Measurements from ENCODE around the gene IFNL4. TPM values are rescaled to one million over a fixed set of nuclear protein-coding genes. Genes with fewer than 3 reads are reported as not detected.

The IFNL4 gene
- total and polyA plus RNA-seq, 10 of the 15 experiments (the other 5 are each of a cell fraction or from before 2014, with no cell fraction given), result not detected

DNA sequence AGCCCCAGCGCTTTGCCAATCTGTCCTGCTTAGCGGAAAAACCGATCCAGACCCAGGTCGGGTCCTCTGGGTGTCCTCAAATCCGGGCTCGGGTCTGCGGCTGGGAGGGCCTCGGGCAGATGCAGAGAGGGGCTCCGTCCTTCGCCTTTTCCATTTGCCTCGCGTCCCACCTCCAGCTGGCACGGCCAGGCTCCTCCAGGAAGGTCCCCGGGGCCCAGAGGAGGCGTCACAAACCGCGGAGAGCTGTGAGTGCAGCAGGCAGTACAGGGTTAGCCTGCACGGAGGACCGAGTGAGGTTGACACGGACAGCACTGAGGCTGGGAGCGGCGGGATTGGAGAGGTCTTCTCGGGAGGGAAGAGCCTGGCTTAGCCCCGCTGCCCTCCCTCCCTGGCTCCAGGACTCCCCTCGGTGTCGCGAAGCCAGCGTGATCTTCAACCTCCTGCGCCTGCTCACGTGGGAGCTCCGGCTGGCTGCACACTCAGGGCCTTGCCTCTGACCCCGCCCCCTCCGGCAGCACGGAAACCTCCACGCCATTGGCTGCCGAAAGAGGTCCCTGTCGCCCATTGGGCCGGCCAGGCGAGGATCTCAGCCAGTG, 16.8 kb upstream of the IFNL4 start:
- POLR2A ChIA-PET, result no interaction called here
- FAIRE-seq (no peak), ATAC-seq (no peak), DNase-seq (ENCODE audit: low read depth, low spot score) (no peak)
- intact Hi-C loops (cut with micrococcal nuclease; ENCODE audit: unreplicated experiment), result no loop called here
- H3K36me3 ChIP-seq (ENCODE audit: control insufficient read depth in 2 of 2, insufficient read depth in 2 of 2, low read length in 1 of 2), result no peaks in the 10 kb centered on the region
- no TSS peak for BruUV-seq (replicated peaks)
- H3K9me3 ChIP-seq (replicated peaks; ENCODE audit: control insufficient read depth, insufficient read depth, low read length), result no peaks in the 10 kb centered on the region
- in situ Hi-C loops (cut with MboI), result no loop called here
- H3K4me1 ChIP-seq (ENCODE audit: control insufficient read depth, insufficient read depth, low read length), result no peaks in the 10 kb centered on the region
- no peak overlapping the region for H3K9ac ChIP-seq (ENCODE audit: control insufficient read depth, insufficient read depth, low read length)
- CTCF ChIA-PET, result no interaction called here
- no peaks in the 10 kb centered on the region for H3K79me2 ChIP-seq (ENCODE audit: control insufficient read depth, insufficient read depth, low read length)
- TF ChIP-seq TARDBP (IDR thresholded peaks at IDR 0.05; ENCODE audit: borderline replicate concordance), result no peak
- no peak for TF ChIP-seq NR2C1 (IDR thresholded peaks at IDR 0.05)
- TF ChIP-seq MTA3 (IDR thresholded peaks at IDR 0.05; ENCODE audit: borderline replicate concordance, low read length), result no peak
- TF ChIP-seq, protein P1, sequence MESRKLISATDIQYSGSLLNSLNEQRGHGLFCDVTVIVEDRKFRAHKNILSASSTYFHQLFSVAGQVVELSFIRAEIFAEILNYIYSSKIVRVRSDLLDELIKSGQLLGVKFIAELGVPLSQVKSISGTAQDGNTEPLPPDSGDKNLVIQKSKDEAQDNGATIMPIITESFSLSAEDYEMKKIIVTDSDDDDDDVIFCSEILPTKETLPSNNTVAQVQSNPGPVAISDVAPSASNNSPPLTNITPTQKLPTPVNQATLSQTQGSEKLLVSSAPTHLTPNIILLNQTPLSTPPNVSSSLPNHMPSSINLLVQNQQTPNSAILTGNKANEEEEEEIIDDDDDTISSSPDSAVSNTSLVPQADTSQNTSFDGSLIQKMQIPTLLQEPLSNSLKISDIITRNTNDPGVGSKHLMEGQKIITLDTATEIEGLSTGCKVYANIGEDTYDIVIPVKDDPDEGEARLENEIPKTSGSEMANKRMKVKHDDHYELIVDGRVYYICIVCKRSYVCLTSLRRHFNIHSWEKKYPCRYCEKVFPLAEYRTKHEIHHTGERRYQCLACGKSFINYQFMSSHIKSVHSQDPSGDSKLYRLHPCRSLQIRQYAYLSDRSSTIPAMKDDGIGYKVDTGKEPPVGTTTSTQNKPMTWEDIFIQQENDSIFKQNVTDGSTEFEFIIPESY (IDR thresholded peaks at IDR 0.05), result no peak
- no peak for TF ChIP-seq POU2F2 (IDR thresholded peaks at IDR 0.05; ENCODE audit: borderline replicate concordance, low read depth, low read length)
- TF ChIP-seq RELA (IDR thresholded peaks at IDR 0.05; ENCODE audit: borderline replicate concordance, partially characterized antibody), result no peak
- no peak for TF ChIP-seq ZSCAN29 (IDR thresholded peaks at IDR 0.05)
- TF ChIP-seq EP300 (IDR thresholded peaks at IDR 0.05; ENCODE audit: borderline replicate concordance in 1 of 2, control insufficient read depth in 1 of 2, low read depth in 2 of 2, low read length in 2 of 2), result no peak
- TF ChIP-seq, protein P2, sequence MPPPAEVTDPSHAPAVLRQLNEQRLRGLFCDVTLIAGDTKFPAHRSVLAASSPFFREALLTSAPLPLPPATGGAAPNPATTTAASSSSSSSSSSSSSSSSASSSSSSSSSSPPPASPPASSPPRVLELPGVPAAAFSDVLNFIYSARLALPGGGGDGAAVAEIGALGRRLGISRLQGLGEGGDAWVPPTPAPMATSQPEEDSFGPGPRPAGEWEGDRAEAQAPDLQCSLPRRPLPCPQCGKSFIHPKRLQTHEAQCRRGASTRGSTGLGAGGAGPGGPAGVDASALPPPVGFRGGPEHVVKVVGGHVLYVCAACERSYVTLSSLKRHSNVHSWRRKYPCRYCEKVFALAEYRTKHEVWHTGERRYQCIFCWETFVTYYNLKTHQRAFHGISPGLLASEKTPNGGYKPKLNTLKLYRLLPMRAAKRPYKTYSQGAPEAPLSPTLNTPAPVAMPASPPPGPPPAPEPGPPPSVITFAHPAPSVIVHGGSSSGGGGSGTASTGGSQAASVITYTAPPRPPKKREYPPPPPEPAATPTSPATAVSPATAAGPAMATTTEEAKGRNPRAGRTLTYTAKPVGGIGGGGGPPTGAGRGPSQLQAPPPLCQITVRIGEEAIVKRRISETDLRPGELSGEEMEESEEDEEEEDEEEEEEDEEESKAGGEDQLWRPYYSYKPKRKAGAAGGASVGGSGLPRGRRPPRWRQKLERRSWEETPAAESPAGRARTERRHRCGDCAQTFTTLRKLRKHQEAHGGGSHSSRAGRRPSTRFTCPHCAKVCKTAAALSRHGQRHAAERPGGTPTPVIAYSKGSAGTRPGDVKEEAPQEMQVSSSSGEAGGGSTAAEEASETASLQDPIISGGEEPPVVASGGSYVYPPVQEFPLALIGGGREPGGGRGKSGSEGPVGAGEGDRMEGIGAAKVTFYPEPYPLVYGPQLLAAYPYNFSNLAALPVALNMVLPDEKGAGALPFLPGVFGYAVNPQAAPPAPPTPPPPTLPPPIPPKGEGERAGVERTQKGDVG (CRISPR knock-in tag; IDR thresholded peaks at IDR 0.05), result no peak
- TF ChIP-seq ZZZ3 (IDR thresholded peaks at IDR 0.05; ENCODE audit: control insufficient read depth, insufficient read length, low read depth), result no peak
- no peak for TF ChIP-seq TCF7 (IDR thresholded peaks at IDR 0.05; ENCODE audit: borderline replicate concordance)
- TF ChIP-seq RAD21 (IDR thresholded peaks at IDR 0.05; ENCODE audit: insufficient read depth, low read depth, low read length), result no peak
- TF ChIP-seq BMI1 (IDR thresholded peaks at IDR 0.05; ENCODE audit: borderline replicate concordance), result no peak
- TF ChIP-seq NBN (IDR thresholded peaks at IDR 0.05), result no peak
- no peak for TF ChIP-seq POLR2A (IDR thresholded peaks at IDR 0.05; ENCODE audit: low read depth, low read length)
- no peak for TF ChIP-seq SREBF2 (IDR thresholded peaks at IDR 0.05; ENCODE audit: low read length)
- H3K27ac ChIP-seq (ENCODE audit: control insufficient read depth, insufficient read depth), result no peak overlapping the region
- RAD21 ChIA-PET (ENCODE audit: unreplicated experiment), result no interaction called here
- 52% methylated on average over 39 of the region's 39 CpGs for WGBS (ENCODE audit: insufficient coverage, insufficient replicate concordance, low lambda C conversion rate, missing lambda C conversion rate)
- H4K20me1 ChIP-seq (ENCODE audit: control insufficient read depth, insufficient read depth), result no peaks in the 10 kb centered on the region
- SMC1A ChIA-PET (ENCODE audit: uncharacterized antibody, unreplicated experiment), result no interaction called here
- H3K4me3 ChIP-seq, result no peak overlapping the region
- peaks cover 0 to 3% of the 10 kb centered on the region in 2 experiments; a peak in 2 of 4 replicates for H3K27me3 ChIP-seq (replicated peaks in 1 of 2; ENCODE audit: control insufficient read depth in 2 of 2, insufficient read depth in 2 of 2, low read length in 1 of 2)
- H2AFZ ChIP-seq (ENCODE audit: control insufficient read depth, low read depth, low read length), result no peak overlapping the region
- H3K4me2 ChIP-seq (ENCODE audit: control insufficient read depth, insufficient read depth), result no peak overlapping the region
